ENCODE measurements around the gene TRMT13.

Gene TRMT13

DNA sequence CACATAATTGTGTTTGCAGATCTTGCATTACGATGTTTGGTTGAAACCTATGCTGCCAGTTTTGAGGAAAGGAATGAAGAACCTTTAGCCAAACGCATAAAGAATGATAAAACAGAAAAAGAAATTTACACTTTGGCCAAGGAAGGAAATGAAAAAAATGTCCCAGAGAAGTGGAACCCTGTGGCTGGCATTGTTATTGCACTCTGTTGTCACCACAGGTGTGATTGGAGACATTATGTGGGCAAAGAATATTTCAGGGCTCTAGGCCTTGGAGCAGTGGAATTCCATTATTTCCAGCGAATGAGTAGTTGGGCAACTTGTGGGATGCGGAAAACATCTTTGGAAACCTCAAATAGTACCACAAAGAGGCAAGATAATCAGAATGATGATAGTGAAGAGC lies 14.9 kb downstream of the TRMT13 start:
- no peak for DNase-seq (ENCODE audit: low read depth, low spot score)
- in situ Hi-C loops (cut with HindIII; ENCODE audit: low sequenced_read_pairs) = no loop called here
- TF ChIP-seq, protein P1, sequence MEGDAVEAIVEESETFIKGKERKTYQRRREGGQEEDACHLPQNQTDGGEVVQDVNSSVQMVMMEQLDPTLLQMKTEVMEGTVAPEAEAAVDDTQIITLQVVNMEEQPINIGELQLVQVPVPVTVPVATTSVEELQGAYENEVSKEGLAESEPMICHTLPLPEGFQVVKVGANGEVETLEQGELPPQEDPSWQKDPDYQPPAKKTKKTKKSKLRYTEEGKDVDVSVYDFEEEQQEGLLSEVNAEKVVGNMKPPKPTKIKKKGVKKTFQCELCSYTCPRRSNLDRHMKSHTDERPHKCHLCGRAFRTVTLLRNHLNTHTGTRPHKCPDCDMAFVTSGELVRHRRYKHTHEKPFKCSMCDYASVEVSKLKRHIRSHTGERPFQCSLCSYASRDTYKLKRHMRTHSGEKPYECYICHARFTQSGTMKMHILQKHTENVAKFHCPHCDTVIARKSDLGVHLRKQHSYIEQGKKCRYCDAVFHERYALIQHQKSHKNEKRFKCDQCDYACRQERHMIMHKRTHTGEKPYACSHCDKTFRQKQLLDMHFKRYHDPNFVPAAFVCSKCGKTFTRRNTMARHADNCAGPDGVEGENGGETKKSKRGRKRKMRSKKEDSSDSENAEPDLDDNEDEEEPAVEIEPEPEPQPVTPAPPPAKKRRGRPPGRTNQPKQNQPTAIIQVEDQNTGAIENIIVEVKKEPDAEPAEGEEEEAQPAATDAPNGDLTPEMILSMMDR (IDR thresholded peaks at IDR 0.05; ENCODE audit: low read depth, low read length) = no peak
- H3K4me3 ChIP-seq (ENCODE audit: low read depth, low read length) = no peak overlapping the region

DNA sequence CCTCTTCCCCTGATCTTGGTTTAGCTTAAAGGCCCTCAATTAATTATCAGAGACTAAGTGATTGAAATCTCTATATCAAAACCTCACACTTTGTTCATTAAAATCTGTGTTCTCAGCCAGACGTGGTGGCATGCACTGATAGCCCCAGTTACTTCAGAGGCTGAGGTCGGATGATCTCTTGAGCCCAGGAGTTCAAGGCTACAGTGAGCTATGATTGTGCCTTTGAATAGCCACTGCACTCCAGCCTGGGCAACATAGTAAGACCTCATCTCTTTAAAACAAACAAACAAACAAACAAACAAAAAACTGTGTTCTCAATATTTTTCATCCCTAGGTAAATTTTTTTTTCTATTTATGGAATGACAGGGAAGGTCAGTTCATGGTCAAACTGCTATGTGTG lies 18.7 kb downstream of the TRMT13 start:
- no peak overlapping the region for H3K4me3 ChIP-seq (ENCODE audit: low read depth, low read length)
- TF ChIP-seq, protein P1 (IDR thresholded peaks at IDR 0.05; ENCODE audit: low read depth, low read length) = no peak
- no peak for DNase-seq (ENCODE audit: low read depth, low spot score)
- in situ Hi-C loops (cut with HindIII; ENCODE audit: low sequenced_read_pairs) = no loop called here

DNA sequence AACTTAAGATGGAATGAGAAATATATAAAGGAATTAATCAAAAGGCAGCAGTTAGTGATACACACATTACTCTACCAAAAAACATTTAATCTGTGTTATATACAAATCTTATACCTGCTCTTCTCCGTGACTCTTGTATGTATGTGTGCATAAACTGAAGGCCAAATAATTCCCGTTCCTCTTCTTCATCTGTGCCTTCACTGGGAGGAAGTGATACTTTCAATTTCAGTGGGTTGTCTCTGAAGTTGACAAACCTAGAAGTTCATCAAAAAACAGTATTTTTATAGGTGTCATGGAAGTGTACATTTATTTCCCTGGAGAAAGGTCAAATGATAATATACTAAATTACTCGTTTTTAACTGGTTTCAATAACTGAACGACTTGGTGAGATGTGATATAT lies 19.3 kb downstream of the TRMT13 start:
- no peak overlapping the region for H3K4me3 ChIP-seq (ENCODE audit: low read depth, low read length)
- no peak for DNase-seq (ENCODE audit: low read depth, low spot score)
- TF ChIP-seq, protein P1 (IDR thresholded peaks at IDR 0.05; ENCODE audit: low read depth, low read length) = no peak
- in situ Hi-C loops (cut with HindIII; ENCODE audit: low sequenced_read_pairs) = no loop called here

DNA sequence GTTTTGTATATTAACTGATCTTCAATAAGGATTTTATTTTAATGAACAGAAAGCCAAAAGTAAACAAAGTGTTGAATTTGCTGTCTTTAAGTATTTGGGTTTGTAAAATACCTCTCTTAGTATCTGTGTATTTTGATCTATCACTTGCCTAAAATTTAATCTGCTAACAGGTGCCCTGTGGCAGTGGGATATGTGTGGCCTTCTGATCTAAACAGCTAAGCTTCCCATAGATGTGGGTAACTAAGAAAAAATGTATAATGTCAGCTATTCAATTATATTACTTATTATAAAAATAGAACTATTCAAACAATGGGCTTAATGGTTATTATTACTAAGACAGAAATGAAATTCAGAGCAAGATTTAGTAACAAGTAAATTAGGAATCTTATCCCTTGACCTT lies 29.9 kb downstream of the TRMT13 start:
- TF ChIP-seq, protein P1 (IDR thresholded peaks at IDR 0.05; ENCODE audit: low read depth, low read length) = no peak
- in situ Hi-C loops (cut with HindIII; ENCODE audit: low sequenced_read_pairs) = no loop called here
- H3K4me3 ChIP-seq (ENCODE audit: low read depth, low read length) = no peak overlapping the region
- DNase-seq (ENCODE audit: low read depth, low spot score) = no peak

DNA sequence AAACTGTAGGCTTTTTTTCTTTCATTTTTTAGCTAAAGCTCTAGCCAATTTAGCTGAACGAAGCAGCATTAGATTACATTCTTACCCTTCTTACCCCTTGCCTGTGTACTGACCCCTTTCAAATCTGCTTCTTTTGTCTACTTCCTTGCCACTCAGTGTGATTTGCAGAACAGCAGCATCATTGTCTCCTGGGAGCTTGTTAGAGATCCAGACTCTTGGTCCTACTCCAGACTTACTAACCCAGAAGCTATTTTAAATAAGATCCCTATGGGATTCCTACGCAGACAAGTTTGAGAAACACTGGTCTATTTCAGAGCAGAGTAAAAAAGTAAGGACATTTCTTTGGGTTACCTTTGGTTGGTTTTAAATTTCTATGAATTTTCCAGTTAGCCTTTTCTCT lies 31.3 kb downstream of the TRMT13 start:
- TF ChIP-seq, protein P1 (IDR thresholded peaks at IDR 0.05; ENCODE audit: low read depth, low read length) = no peak
- no peak overlapping the region for H3K4me3 ChIP-seq (ENCODE audit: low read depth, low read length)
- in situ Hi-C loops (cut with HindIII; ENCODE audit: low sequenced_read_pairs) = no loop called here

DNA sequence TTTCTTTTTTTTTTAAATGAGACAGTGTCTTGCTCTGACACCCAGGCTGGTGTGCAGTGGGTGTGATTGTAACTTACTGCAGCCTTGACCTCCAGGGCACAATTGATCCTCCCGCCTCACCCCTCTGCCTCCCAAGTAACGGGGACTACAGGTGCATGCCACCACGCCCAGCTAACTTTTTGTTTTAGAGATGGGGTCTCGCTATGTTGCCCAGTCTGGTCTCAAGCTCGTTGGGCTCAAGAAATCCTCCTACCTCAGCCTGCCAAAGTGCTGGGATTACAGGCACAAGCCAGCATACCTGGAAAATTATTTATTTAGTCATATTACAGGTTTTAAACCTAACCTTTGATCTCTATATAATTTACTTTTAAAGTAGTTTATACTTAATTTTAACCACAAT lies 31.7 kb downstream of the TRMT13 start:
- H3K4me3 ChIP-seq (ENCODE audit: low read depth, low read length) = no peak overlapping the region
- in situ Hi-C loops (cut with HindIII; ENCODE audit: low sequenced_read_pairs) = no loop called here
- TF ChIP-seq, protein P1 (IDR thresholded peaks at IDR 0.05; ENCODE audit: low read depth, low read length) = no peak
- no peak for DNase-seq (ENCODE audit: low read depth, low spot score)

More for the DNA sequence above, 31.3 kb downstream of the TRMT13 start:
- DNase-seq (ENCODE audit: low read depth, low spot score) = peak; percentile 57

DNA sequence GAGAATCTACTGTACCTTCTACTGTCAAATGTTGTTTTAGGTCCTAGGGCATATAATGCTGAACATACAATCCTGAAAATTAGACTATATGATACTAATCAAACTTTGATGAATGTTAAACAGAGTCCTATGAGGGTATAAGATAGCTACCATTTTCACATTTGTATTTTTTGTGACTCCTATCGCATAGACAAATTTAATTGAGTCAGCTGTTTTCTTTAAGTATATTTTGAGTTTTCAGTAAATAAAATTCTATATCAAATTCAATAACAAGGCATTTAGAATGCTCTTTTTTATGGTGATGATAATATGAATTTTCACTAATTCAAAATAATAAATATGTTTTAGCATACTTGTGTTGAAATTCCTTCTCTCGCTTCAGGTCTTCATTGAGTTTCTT lies 35.1 kb downstream of the TRMT13 start:
- TF ChIP-seq, protein P1 (IDR thresholded peaks at IDR 0.05; ENCODE audit: low read depth, low read length) = no peak
- DNase-seq (ENCODE audit: low read depth, low spot score) = no peak
- in situ Hi-C loops (cut with HindIII; ENCODE audit: low sequenced_read_pairs) = no loop called here
- no peak overlapping the region for H3K4me3 ChIP-seq (ENCODE audit: low read depth, low read length)
